ENCODE results near the gene CARD16.

- no peak for TF ChIP-seq EZH2 (IDR thresholded peaks at IDR 0.05; ENCODE audit: borderline replicate concordance)
- no peak for TF ChIP-seq CTCF (IDR thresholded peaks at IDR 0.05; ENCODE audit: poor library complexity)
- no peak for TF ChIP-seq EZH2phosphoT487 (IDR thresholded peaks at IDR 0.05; ENCODE audit: low read depth, severe bottlenecking, unreplicated experiment)
These were observed 50.1 kb downstream of the CARD16 start for GRCh38 chr11:104995001-104995408.

Measured in hepatocyte (in vitro differentiated cells).